GM10266 (cell line): ENCODE measurements around the gene ANKFN1.

Experiments
- DNase-seq: peaks from one replicate; pipeline ENCODE4 v3.0.0; 2012; ENCODE audit errors: extremely low spot score
- CTCF ChIP-seq: IDR thresholded peaks from 2 replicates; pipeline ENCODE4 v1.5.1; 2012; ENCODE audit warnings: mild to moderate bottlenecking, low read depth; ENCODE audit not compliant: control insufficient read depth, insufficient read depth; ENCODE audit errors: missing control alignments

ANKFN1 gene

GRCh38 chr17:56449176-56449575 lies 295.9 kb downstream of the ANKFN1 start:
- no peak for DNase-seq
- no peak for TF ChIP-seq CTCF

GRCh38 chr17:56451629-56452028 lies 298.4 kb downstream of the ANKFN1 start:
- TF ChIP-seq CTCF, result no peak
- DNase-seq, result no peak

- no peak for TF ChIP-seq CTCF
- DNase-seq, result no peak
These were observed 299.2 kb downstream of the ANKFN1 start for GRCh38 chr17:56452461-56452860.

- DNase-seq, result no peak
- TF ChIP-seq CTCF, result no peak
These were observed 304.2 kb downstream of the ANKFN1 start for GRCh38 chr17:56457501-56457900.

GRCh38 chr17:56465886-56466285 lies 312.6 kb downstream of the ANKFN1 start:
- no peak for TF ChIP-seq CTCF
- no peak for DNase-seq

- no peak for DNase-seq
- TF ChIP-seq CTCF, result no peak
These were observed 315.6 kb downstream of the ANKFN1 start for GRCh38 chr17:56468840-56469239.

- TF ChIP-seq CTCF, result no peak
- no peak for DNase-seq
These were observed 318.4 kb downstream of the ANKFN1 start for GRCh38 chr17:56471696-56472095.

GRCh38 chr17:56475116-56475515 lies 321.8 kb downstream of the ANKFN1 start:
- DNase-seq, result no peak
- TF ChIP-seq CTCF, result no peak
